COLO668 (cell line): ENCODE measurements around the gene CCDC18.
"Not testable (repeated sequence)": the region's sequence is repeated elsewhere in the genome, so short reads cannot be mapped to it uniquely, and the experiment has no call there.

Experiments used
- DNase-seq: peaks from one replicate; lab custom pipeline; 2025; ENCODE audit not compliant: unreplicated experiment; lab: John Stamatoyannopoulos, UW

The CCDC18 gene

GRCh38 chr1:93174638-93175037 lies 5.9 kb upstream of the CCDC18 start:
- not testable (repeated sequence) for DNase-seq

GRCh38 chr1:93177991-93178390 lies 2.5 kb upstream of the CCDC18 start:
- no peak for DNase-seq

- DNase-seq, result no peak
Measured at GRCh38 chr1:93178418-93178817, 2.1 kb upstream of the CCDC18 start.

- peak; percentile 99 for DNase-seq
Measured at GRCh38 chr1:93179886-93180722, 420 bp upstream of the CCDC18 start, which contains the start of gene TMED5. Gene TMED5, minus strand, starts transcription at chr1:93180413. Its CDS starts 171 bp downstream, at chr1:93180242.

- no peak for DNase-seq
Measured at GRCh38 chr1:93186667-93187066, 6.1 kb downstream of the CCDC18 start.

GRCh38 chr1:93190432-93190831 lies 9.9 kb downstream of the CCDC18 start:
- DNase-seq, result no peak

DNA sequence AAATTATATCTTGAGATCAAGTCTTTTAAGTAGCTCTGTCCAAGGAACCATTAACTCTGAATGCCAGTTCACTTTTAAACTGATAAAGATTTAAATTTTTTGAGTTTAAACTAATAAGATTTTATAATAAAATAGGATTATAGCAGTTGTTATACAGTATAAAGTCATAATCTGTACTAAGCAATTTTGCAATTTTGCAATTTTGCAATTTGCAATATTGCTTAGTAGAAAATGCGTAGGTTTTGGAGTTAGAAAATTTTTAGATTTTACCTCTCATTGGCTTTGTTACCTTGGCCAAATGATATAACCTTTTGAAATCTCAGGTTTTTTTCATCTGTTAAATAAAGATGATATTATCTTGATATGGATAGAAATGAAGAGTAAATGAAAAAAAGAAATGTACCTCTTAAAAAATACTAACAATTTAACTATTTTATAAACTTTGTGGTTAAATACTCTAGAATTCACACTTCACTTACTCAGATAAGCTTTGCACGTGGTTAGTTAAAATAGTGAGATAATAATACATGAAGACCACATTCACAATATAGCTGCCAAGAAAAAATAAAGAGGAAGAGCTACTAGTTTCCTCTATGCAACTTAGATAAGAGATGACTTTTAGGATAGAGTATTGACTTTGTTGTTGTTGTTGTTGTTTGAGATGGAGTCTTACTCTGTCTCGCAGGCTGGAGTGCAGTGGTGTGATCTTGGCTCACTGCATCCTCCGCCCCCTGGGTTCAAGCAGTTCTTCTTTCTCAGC lies 13.9 kb downstream of the CCDC18 start:
- DNase-seq, result no peak

- no peak for DNase-seq
Measured at GRCh38 chr1:93196591-93196990, 16.1 kb downstream of the CCDC18 start.

DNA sequence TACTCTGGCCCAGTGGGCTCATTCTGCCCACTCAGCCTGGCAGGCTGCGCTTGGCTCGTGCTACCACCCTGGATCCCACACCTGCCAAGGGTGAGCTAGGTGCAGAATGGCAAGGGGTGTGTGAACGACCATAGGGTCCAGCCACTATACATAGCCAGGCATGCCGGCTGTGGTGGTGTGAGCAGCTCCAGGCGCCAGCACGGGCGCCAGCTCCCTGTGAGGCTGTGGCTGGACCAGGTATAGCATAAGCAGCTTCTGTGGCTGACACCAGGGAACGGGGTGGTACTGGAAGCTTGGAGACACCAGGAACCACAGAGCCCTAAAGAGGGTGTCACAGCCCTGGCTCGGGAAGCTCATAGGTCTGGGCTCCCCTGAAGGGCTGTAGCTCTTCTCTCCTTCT lies 18.6 kb downstream of the CCDC18 start:
- no peak for DNase-seq

DNA sequence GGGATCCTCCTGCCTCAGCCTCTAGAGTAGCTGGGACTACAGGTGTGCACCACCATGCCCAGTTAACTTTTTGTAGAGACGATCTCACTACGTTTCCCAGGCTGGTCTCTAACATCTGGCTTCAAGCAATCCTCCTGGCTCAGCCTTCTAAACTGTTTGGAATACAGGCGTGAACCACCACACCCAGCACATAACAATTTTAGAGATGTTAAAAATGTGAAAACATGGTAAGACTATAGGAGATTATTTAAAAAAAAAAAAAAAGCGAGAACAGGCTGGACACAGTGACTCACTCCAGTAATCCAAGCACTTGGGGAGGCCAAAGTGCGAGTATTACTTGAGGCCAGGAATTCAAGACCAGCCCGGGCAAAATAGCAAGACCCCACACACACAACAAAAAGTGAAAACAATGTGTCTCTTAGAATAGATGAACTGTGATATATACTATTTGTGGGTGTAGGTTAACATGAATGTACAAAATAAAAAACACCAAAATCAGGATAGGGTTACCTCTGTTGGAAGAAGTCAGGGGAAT lies 19.6 kb downstream of the CCDC18 start:
- DNase-seq, result no peak

DNA sequence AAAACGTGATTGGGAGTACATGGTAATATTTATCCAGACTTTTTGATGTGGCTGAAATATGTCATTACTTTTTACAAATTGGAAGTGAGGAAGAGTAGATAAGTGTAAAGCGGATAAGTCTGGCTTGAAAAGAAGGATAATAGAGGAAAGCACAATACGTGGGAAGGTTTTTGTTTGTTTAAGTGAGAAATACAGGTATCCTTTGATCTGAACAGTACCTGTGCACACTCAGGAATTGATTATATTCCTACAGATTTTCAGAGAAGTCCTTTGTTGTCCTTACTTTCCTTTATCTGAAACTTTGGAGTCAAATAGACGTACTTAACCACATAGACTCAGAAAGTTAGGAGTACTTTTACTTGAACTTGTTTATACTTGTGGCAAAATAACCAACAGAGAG lies 20.2 kb downstream of the CCDC18 start:
- no peak for DNase-seq

DNA sequence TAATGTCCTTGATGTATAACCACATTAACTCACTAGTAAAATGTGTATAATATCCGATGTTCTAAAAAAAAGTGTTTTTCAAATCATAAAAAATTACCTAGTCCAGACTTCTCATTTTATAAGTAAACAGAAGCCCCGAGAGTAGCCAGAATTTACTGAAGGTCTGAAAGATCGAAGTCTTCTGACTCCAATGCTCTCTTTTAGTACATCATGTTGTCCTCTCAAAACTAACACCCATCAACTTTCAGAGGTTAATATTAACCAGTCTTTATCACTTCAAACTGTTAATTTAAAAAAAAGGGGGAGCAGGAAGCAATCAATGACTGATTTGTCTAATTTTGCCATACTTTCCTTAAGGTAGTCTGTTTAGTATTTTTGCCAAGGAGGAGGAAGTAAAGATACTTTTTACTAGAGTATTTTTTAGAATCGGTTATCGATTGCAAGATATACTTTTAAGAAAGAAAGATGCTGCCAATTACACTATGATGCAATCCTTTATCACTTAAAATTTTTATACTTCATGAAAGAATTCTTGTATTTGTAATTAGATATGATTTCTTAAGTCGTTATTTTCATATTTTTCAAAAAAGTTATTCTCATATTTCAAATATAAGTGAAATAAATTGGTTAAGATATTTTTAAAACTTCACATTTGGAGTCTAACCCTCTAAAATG lies 25.5 kb downstream of the CCDC18 start:
- DNase-seq, result no peak

GRCh38 chr1:93206567-93206954 lies 26.0 kb downstream of the CCDC18 start:
- no peak for DNase-seq

DNA sequence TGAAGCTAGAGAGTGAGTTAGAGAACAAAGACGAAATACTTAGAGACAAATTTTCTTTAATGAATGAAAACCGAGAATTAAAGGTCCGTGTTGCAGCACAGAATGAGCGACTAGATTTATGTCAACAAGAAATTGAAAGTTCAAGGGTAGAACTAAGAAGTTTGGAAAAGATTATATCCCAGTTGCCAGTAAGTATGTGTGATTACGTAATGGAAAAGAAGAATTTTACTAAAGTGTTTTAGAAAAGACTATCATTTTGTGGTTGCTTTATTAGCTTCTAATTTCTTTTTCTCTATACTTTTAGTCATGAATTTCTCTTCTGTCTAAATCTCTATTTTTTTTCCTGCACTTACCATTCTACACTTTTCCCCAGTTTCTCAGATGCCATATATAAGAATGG lies 26.7 kb downstream of the CCDC18 start:
- no peak for DNase-seq

- no peak for DNase-seq
Measured at GRCh38 chr1:93215322-93215721, 34.8 kb downstream of the CCDC18 start.

DNA sequence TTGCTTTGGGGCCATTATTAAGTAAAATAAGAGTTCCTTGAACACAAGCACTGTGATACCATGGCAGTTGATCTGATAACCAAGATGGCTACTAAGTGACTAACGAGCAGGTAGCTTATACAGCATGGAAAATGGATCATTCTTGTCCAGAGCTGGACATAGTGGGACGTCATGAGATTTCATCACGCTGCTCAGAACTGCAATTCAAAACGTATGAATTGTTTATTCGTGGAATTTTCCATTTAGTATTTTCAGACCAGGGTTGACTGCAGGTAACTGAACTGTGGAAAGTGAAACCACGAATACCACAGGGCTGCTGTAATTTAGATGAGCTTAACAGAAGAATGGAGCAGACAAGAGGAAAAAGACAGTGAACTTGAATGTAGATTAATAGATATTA lies 38.9 kb downstream of the CCDC18 start:
- DNase-seq, result no peak

GRCh38 chr1:93220716-93221115 lies 40.2 kb downstream of the CCDC18 start:
- DNase-seq, result not testable (repeated sequence)

- no peak for DNase-seq
Measured at GRCh38 chr1:93221913-93222312, 41.4 kb downstream of the CCDC18 start.

DNA sequence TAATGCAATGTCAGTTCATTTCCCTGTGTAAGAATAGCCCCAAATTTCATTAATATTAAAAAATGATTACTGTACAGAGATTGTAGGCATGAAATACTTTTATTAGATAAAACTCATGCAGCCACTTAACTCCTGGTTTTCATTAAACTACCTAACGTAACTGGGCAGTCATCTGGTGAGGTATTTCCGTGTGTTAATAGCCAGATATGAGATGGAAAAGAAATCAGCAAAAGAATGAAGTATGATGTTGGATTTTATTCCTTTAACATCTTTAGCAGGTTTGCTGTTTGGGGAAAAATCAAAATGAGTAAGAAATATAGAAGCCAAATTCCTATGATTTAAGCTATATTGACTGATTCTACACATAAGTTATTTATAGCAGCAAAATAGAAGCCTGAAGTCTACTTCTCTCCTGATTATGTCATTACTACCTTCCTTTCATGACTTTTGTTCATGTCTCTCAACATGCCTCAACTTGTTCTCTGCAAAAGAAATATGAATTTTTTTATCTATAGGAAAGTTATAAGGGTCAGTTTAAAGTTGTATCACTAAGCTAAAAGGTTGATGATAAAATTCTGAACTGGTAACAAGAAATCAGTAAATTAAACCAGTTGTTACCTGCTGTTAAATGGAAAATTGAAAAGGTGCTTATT lies 42.6 kb downstream of the CCDC18 start:
- no peak for DNase-seq

DNA sequence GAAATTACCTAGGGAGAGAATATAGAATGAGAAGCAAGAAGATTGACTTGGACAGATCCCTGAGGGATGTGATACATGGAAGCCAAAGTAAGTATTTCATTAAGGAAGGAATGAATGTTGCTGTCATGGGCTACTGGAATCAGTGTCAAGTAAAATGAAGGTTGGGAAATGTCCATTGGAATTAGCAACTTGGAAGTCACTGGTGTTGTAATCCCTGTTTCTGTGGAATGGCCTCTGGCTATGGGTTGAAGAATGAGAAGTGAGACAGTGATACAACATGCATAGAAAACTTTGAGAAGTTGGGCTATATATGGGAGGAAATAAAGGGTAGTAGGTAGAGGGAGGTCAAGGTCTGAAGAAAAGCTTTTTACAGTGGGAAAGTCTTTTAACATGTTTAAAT lies 54.7 kb downstream of the CCDC18 start:
- no peak for DNase-seq

DNA sequence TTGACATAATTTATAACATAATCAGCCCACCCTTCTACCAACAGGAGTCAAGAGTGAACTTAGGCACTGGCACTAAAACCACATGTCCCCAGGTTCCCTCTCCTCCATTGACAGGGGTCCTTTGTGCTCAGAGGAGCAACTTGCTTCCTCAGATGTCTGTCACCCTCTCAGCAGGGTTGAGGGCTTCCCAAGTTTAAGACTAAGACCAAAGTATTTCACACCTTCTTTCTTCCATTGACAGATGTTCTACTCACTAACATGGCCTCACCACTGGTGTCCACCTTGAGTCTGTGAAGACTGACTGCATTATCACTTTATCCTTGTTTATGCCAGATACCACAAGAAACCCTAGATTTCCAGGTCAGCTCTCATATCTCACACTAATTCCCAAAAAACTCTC lies 56.5 kb downstream of the CCDC18 start:
- DNase-seq, result no peak
